GM12878 (cell line): Measurements from ENCODE around the gene RRAD. TPM values are rescaled to one million over a fixed set of nuclear protein-coding genes. Genes with fewer than 3 reads are reported as not detected.

Source experiments
- ATAC-seq: fragments of 200-7000 bp; cut with Tn5 transposase; 3 replicates; pipeline ENCODE4 v1.9.1; 2020; ENCODE audit warnings: mild to moderate bottlenecking, moderate library complexity
- BruUV-seq: library from RNA; stranded (reverse); fragments of 400-500 nt; replicated peaks from 2 replicates; lab custom pipeline; 2021; lab: Mats Ljungman, UMichigan
- CTCF ChIA-PET: fragments of 300-600 bp; sonication (Branson Sonifier 250); formaldehyde crosslinking; extraction: SDS; loops from one replicate; lab custom pipeline; 2021; ENCODE audit warnings: inconsistent platforms; lab: Yijun Ruan, JAX
- POLR2A ChIA-PET: fragments of 350-600 bp; formaldehyde crosslinking; extraction: SDS; loops from one replicate; lab custom pipeline; 2021; ENCODE audit warnings: inconsistent platforms; lab: Charles Lee
- RAD21 ChIA-PET: fragments of 300-600 bp; sonication (Branson Sonifier 250); formaldehyde crosslinking; loops from one replicate; lab custom pipeline; 2023; ENCODE audit warnings: antibody characterized with exemption; ENCODE audit not compliant: unreplicated experiment; lab: Charles Lee
- SMC1A ChIA-PET: fragments of 300-600 bp; sonication (Branson Sonifier 250); formaldehyde crosslinking; loops from one replicate; lab custom pipeline; 2023; ENCODE audit not compliant: unreplicated experiment, uncharacterized antibody; lab: Charles Lee
- DNase-seq: peaks from one replicate; pipeline ENCODE4 v3.0.0-alpha.2; 2011; ENCODE audit warnings: low read depth, low spot score
- FAIRE-seq: peaks from 3 replicates; lab custom pipeline; 2011; peaks lifted over from hg19 to GRCh38; lab: Jason Lieb, UNC
- H2AFZ ChIP-seq: 2 replicates; pipeline ENCODE4 v1.6.0; 2011; ENCODE audit warnings: low read depth, low read length, control low read depth; ENCODE audit not compliant: control insufficient read depth
- H3K27ac ChIP-seq: 2 replicates; pipeline ENCODE4 v1.5.1; 2011; ENCODE audit warnings: control low read depth; ENCODE audit not compliant: control insufficient read depth, insufficient read depth
- H3K27me3 ChIP-seq, 2 experiments: replicated peaks in 1 of 2; 2 replicates each; pipeline versions ENCODE4 v1.6.0 to v1.6.1; 2011; ENCODE audit warnings: low read length in 1 of 2; ENCODE audit not compliant: control insufficient read depth in 2 of 2, insufficient read depth in 2 of 2
- H3K36me3 ChIP-seq, 2 experiments: 2 replicates each; pipeline ENCODE4 v1.5.1; 2011; ENCODE audit warnings: low read length in 1 of 2; ENCODE audit not compliant: control insufficient read depth in 2 of 2, insufficient read depth in 2 of 2
- H3K4me1 ChIP-seq: 2 replicates; pipeline ENCODE4 v1.6.1; 2011; ENCODE audit warnings: mild to moderate bottlenecking, low read length, moderate library complexity, mixed read lengths; ENCODE audit not compliant: control insufficient read depth, insufficient read depth
- H3K4me2 ChIP-seq: 2 replicates; pipeline ENCODE4 v1.6.0; 2011; ENCODE audit warnings: control low read depth; ENCODE audit not compliant: control insufficient read depth, insufficient read depth
- H3K4me3 ChIP-seq: fragments of 200-600 bp; sonication (generic); 2 replicates; pipeline ENCODE4 v1.5.1; 2016
- H3K79me2 ChIP-seq: 2 replicates; pipeline ENCODE4 v1.6.0; 2011; ENCODE audit warnings: low read length; ENCODE audit not compliant: control insufficient read depth, insufficient read depth
- H3K9ac ChIP-seq: 2 replicates; pipeline ENCODE4 v1.8.0; 2011; ENCODE audit warnings: low read length, control low read depth, mixed read lengths; ENCODE audit not compliant: control insufficient read depth, insufficient read depth
- H3K9me3 ChIP-seq: replicated peaks from 3 replicates; pipeline ENCODE4 v1.5.1; 2011; ENCODE audit warnings: mild to moderate bottlenecking, low read length; ENCODE audit not compliant: control insufficient read depth, insufficient read depth
- H4K20me1 ChIP-seq: 2 replicates; pipeline ENCODE4 v1.6.0; 2011; ENCODE audit not compliant: control insufficient read depth, insufficient read depth
- DPF2 ChIP-seq: fragments of 450-650 bp; IDR thresholded peaks from 2 replicates; pipeline ENCODE4 v1.6.1; 2017; ENCODE audit warnings: mild to moderate bottlenecking
- GATAD2B ChIP-seq: fragments of 450-650 bp; conservative IDR thresholded peaks from 2 replicates; pipeline ENCODE4 v1.6.1; 2017; ENCODE audit warnings: low read depth, mild to moderate bottlenecking, moderate library complexity
- IKZF2 ChIP-seq, 2 experiments: fragments of 450-650 bp; IDR thresholded peaks; 2 replicates each; pipeline ENCODE4 v1.6.1; 2017; ENCODE audit warnings: mild to moderate bottlenecking in 2 of 2, moderate library complexity in 2 of 2
- PML ChIP-seq: IDR thresholded peaks from 2 replicates; pipeline ENCODE4 v1.6.1; 2012; ENCODE audit warnings: low read length, inconsistent platforms
- SMAD1 ChIP-seq: fragments of 450-650 bp; IDR thresholded peaks from 2 replicates; pipeline ENCODE4 v1.6.1; 2018; ENCODE audit warnings: mild to moderate bottlenecking, low read depth; ENCODE audit not compliant: partially characterized antibody
- ZNF24 ChIP-seq: fragments of 450-650 bp; IDR thresholded peaks from 2 replicates; pipeline ENCODE4 v1.6.1; 2017; ENCODE audit warnings: antibody characterized with exemption, mild to moderate bottlenecking
- WGBS: methylation state at CpG from one replicate; pipeline ENCODE4 v1.1.6; 2016; ENCODE audit warnings: low lambda C conversion rate; ENCODE audit not compliant: insufficient replicate concordance, insufficient coverage; ENCODE audit errors: missing lambda C conversion rate; 5-methylcytosine and 5-hydroxymethylcytosine counted together
- in situ Hi-C: fragments of 300-500 bp; cut with MboI; formaldehyde crosslinking; loops from 9 replicates; pipeline ENCODE4 v1.14.3; 2018; ENCODE audit warnings: mixed read lengths
- intact Hi-C: fragments of 100-400 bp; cut with micrococcal nuclease; formaldehyde crosslinking; loops from one replicate; pipeline ENCODE4 v1.14.2; 2022; ENCODE audit not compliant: unreplicated experiment
- polyA plus RNA-seq, 11 experiments: library from polyadenylated mRNA; depleted of rRNA in 4 of 11; unstranded in 6 of 11; stranded (reverse) in 5 of 11; fragments of >200 nt; fragmentation: Nextera tagmentation in 4 of 11; fragmentation: Illumina TruSeq in 1 of 11; extraction: Ambion mirVana in 4 of 11; extraction: Trizol in 1 of 11; gene quantifications; 1 replicate in 1 of 11; 2 replicates in 10 of 11; pipeline versions ENCODE4 v1.2.1 to v1.2.3, GENCODE V29; 2011 to 2016; ENCODE audit warnings: inconsistent platforms in 2 of 11, missing spikeins in 2 of 11, low read depth in 1 of 11
- total RNA-seq, 4 experiments: library from RNA; depleted of rRNA in 3 of 4; stranded (reverse); fragments of >200 nt in 3 of 4; fragmentation: Illumina TruSeq in 1 of 4; extraction: Trizol in 1 of 4; gene quantifications; 2 replicates each; pipeline versions ENCODE4 v1.2.1 to v1.2.3, GENCODE V29; 2013 to 2021
- TF ChIP-seq, protein P1 (sequence below): fragments of 450-650 bp; formaldehyde crosslinking; IDR thresholded peaks from 2 replicates; pipeline ENCODE4 v1.4.0; 2020; ENCODE audit warnings: mild to moderate bottlenecking, moderate library complexity
- TF ChIP-seq, protein P2 (sequence below): fragments of 450-650 bp; IDR thresholded peaks from 2 replicates; pipeline ENCODE4 v1.6.1; 2016; ENCODE audit warnings: mild to moderate bottlenecking, moderate library complexity, borderline replicate concordance

RRAD gene
- total and polyA plus RNA-seq, 10 of the 15 experiments (the other 5 are each of a cell fraction or from before 2014, with no cell fraction given), result 0.11 to 8.5 (median 2.8) TPM

DNA sequence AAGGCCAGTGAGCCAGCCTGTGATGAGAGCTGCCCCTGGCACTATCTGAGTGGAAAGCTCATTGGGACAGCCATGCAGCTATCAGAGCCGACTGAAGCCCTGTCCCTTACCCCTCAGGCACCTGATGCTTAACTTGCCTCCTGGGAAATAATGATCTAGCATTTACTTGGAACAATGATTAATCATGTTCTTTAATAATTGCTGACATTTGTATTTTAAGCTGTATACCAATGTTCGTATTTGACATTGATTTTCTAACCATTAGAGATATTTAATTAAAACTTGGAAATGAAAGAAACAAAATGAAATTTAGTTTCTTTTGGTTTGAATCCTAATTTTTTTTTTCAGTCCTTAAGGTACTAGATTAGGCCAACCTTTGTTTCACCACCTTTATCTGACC, 34.5 kb downstream of the RRAD start:
- Histone ChIP-seq H3K9ac (no peak overlapping the region), H4K20me1 (no peaks in the 10 kb centered on the region), H3K4me3 (no peak overlapping the region), H3K36me3 (peaks cover 0 to 3% of the 10 kb centered on the region in 2 experiments; a peak in 3 of 4 replicates), H3K79me2 (no peaks in the 10 kb centered on the region), H2AFZ (no peak overlapping the region), H3K27me3 (no peaks in the 10 kb centered on the region), H3K9me3 (no peaks in the 10 kb centered on the region), H3K27ac (no peak overlapping the region), H3K4me1 (no peaks in the 10 kb centered on the region; the same call in 1 of the 2 replicates), H3K4me2 (no peak overlapping the region)
- in situ Hi-C loops, result no loop called here
- FAIRE-seq, result no peak
- DNase-seq, result no peak
- POLR2A ChIA-PET, result interaction anchor here (1.5 kb wide), 1 partner anchor 8 kb away, joined by 5 read pairs; no protein-coding TSS in a partner anchor
- SMC1A ChIA-PET, result interaction anchor here (0.8 to 1.5 kb wide), 4 partner anchors 9 to 86 kb away, joined by 3 to 4 read pairs (median 4); no protein-coding TSS in a partner anchor
- 96% methylated on average over 2 of the region's 2 CpGs for WGBS
- RAD21 ChIA-PET, result interaction anchor here (1.1 kb wide), 1 partner anchor 10 kb away, joined by 3 read pairs; the partner anchor contains the start of gene PDP2
- no TSS peak for BruUV-seq
- CTCF ChIA-PET, result interaction anchor here (0.8 to 9.7 kb wide), 7 partner anchors 7 to 35 kb away, joined by 3 to 77 read pairs (median 6); partner anchors contain the start of genes PDP2 and RRAD
- intact Hi-C loops, result no loop called here
- ATAC-seq, result no peak
- TF ChIP-seq IKZF2 (IDR thresholded peaks at IDR 0.05) (no peak), GATAD2B (no peak), ZNF24 (no peak), SMAD1 (no peak), PML (no peak), DPF2 (no peak)
- TF ChIP-seq, protein P1, sequence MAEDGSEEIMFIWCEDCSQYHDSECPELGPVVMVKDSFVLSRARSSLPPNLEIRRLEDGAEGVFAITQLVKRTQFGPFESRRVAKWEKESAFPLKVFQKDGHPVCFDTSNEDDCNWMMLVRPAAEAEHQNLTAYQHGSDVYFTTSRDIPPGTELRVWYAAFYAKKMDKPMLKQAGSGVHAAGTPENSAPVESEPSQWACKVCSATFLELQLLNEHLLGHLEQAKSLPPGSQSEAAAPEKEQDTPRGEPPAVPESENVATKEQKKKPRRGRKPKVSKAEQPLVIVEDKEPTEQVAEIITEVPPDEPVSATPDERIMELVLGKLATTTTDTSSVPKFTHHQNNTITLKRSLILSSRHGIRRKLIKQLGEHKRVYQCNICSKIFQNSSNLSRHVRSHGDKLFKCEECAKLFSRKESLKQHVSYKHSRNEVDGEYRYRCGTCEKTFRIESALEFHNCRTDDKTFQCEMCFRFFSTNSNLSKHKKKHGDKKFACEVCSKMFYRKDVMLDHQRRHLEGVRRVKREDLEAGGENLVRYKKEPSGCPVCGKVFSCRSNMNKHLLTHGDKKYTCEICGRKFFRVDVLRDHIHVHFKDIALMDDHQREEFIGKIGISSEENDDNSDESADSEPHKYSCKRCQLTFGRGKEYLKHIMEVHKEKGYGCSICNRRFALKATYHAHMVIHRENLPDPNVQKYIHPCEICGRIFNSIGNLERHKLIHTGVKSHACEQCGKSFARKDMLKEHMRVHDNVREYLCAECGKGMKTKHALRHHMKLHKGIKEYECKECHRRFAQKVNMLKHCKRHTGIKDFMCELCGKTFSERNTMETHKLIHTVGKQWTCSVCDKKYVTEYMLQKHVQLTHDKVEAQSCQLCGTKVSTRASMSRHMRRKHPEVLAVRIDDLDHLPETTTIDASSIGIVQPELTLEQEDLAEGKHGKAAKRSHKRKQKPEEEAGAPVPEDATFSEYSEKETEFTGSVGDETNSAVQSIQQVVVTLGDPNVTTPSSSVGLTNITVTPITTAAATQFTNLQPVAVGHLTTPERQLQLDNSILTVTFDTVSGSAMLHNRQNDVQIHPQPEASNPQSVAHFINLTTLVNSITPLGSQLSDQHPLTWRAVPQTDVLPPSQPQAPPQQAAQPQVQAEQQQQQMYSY, result no peak
- TF ChIP-seq, protein P2, sequence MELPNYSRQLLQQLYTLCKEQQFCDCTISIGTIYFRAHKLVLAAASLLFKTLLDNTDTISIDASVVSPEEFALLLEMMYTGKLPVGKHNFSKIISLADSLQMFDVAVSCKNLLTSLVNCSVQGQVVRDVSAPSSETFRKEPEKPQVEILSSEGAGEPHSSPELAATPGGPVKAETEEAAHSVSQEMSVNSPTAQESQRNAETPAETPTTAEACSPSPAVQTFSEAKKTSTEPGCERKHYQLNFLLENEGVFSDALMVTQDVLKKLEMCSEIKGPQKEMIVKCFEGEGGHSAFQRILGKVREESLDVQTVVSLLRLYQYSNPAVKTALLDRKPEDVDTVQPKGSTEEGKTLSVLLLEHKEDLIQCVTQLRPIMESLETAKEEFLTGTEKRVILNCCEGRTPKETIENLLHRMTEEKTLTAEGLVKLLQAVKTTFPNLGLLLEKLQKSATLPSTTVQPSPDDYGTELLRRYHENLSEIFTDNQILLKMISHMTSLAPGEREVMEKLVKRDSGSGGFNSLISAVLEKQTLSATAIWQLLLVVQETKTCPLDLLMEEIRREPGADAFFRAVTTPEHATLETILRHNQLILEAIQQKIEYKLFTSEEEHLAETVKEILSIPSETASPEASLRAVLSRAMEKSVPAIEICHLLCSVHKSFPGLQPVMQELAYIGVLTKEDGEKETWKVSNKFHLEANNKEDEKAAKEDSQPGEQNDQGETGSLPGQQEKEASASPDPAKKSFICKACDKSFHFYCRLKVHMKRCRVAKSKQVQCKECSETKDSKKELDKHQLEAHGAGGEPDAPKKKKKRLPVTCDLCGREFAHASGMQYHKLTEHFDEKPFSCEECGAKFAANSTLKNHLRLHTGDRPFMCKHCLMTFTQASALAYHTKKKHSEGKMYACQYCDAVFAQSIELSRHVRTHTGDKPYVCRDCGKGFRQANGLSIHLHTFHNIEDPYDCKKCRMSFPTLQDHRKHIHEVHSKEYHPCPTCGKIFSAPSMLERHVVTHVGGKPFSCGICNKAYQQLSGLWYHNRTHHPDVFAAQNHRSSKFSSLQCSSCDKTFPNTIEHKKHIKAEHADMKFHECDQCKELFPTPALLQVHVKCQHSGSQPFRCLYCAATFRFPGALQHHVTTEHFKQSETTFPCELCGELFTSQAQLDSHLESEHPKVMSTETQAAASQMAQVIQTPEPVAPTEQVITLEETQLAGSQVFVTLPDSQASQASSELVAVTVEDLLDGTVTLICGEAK, result no peak
